Stimulated activated CD4-positive, alpha-beta T cell treated with anti-CD3 and anti-CD28 coated beads, Interleukin-2, amount 100 ng/mL, for 24 hours (primary cell): ENCODE measurements around the gene LIAS.
A peak's percentile ranks its signal among the peaks of the same experiment; 100 is the strongest.
"Not testable (repeated sequence)": the region's sequence is repeated elsewhere in the genome, so short reads cannot be mapped to it uniquely, and the experiment has no call there.

Experiments used
- DNase-seq, 2 donors: peaks; one replicate each; pipeline ENCODE4 v3.0.0-alpha.2; 2020

The LIAS gene

DNA sequence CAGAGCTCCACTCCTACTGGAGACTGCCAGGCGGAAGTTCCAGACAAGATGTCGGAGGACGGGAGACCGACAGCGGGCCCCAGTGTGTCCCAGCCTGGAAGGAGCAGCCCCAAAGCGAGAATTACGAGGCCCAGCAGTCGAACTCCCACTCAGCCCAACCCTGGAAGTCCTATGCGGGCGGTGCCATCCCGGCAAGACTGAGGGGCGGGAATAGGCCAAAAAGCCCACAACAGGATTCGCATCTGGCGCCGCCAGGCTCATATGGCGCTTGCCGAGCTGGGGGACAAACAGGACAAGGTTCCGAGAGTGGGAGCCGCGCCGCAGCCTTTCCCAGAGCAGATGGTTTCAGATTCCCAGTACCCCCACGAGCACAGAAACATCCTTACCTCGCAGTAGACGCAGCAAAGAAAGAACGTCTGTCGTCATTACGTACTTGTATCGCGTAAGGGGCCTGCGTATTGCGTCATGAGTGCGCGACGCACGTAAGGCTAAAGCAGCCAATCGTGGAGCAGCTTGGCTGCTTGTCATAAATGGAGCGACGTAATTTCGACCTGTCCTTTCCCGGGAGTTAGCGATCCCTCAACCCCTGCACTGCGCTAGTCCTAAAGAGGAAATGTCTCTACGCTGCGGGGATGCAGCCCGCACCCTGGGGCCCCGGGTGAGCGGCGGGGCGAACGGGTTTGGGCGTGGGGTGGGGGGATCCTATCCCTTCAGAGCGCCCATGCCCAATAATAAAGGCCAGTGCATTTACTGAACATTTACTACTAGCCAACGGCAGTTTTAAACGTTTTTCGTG lies at the start of gene LIAS, which contains the start of gene RPL9:
LIAS (plus strand) TSS at position 552 of the 796 bp plus-strand sequence; CDS start at position 614, 62 bp downstream.
RPL9 (minus strand) TSS at position 418 of the 796 bp plus-strand sequence. CDS start 483 bp downstream, outside the sequence.
- DNase-seq, result peak; percentile 90 to 91

DNA sequence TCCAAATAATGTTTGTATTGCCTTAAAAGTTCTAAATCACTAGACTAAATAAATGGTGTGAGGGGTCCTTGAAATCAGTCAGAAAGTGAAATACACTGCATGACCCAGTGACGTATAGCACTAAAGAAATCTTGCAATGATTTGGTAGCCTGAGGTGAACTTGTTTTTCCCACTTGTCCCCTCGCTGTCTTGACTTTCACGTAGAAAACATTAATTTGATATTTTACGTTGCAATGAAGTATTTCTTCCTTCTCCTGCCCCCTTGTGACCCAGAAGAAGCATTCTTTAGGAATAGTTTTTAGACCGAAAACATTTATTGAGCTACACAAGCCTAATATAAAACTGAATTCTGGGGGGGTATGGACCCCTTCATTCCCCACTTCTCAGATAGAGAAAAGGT lies 48.4 kb upstream of the LIAS start:
- DNase-seq, result no peak

DNA sequence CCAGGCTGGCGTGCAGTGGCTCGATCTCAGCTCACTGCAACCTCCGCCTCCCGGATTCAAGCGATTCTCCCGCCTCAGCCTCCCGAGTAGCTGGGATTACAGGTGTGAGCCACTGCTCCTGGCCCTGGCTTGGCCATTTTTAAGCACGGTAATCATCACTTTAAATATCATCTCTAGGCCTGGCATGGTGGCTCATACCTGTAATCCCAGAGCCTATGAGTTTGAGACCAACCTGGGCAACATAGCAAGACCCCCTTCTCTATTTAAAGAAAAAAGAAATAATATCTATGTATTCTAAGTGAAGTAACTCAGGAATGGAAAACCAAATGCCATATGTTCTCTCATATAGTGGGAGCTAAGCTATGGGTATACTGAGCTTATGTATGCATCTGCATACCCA lies 47.3 kb upstream of the LIAS start:
- DNase-seq, result not testable (repeated sequence)

DNA sequence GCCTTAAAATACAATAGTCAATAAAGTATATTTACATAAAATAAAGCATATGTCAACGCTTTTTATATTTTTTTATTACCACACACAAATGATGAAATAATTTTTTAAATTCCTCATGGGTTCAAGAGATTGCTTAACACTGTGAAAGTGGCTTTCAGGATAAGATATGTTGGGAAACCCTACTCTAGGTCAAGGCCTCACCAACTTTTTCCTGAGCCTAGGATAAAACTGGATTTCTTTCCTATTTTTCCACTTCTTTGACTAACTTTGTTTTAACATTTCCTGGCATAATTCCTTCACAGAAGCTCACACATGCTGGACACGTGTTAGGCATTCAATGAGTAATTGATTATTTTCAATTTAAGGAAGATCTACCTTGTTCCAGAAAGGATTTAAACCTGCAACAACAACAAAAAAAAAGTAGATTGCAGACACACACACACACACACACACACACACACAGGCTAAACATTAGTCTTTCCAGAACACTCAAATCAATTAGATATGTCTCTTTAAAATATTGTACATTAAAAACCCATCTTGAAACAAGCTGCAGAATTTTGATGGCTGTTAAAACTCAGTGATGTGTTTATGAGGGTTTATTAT lies 43.1 kb upstream of the LIAS start:
- no peak for DNase-seq

DNA sequence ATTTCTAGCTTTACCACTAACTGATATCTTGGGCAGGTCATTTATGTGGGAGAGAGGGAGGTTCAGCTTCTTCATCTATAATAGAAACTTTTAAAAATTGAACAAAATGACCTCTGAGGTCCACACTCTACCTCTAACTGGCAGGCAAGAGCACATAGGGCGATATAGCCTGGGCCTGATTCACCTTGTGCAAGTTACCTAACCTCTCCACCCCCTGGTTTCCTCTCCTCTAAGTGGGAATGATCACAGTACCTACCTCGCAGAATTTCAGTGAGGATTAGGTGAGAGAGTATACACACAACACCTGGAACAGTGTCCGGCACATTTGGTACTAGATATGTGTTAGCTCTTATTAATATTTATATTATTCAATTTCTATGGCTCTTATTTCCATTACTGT lies 36.6 kb upstream of the LIAS start:
- DNase-seq, result no peak

DNA sequence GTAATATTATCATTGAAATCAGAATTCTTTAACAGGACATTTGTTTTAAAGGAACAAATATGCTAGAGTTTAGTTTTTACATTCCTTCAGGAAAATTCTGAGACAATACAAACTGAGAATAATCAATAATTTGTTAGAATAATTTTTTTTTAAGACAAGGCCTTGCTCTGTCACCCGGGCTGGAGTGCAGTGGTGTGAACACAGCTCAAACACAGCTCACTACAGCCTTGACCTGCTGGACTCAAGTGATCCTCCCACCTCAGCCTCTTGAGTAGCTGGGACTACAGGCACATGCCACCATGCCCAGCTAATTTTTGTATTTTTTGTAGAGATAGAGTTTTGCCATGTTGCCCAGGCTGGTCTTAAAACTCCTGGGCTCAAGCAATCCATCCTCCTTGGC lies 33.6 kb upstream of the LIAS start:
- DNase-seq, result not testable (repeated sequence)

DNA sequence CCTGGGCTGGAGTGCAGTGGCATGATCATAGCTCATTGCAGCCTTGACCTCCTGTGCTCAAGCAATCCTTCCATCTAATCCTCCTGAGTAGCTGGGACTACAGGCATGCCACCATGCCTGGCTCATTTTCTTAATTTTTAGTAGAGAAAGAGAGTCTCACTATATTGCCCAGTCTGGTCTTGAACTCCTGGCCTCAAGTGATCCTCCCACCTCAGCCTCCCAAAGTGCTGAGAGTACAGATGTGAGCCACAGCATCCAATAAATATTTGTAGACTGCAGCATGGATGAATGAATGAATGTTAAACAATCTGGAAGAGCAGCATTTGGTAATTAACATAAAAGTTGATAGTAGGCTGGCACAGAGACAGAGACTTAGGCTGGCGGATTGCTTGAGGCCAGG lies 32.1 kb upstream of the LIAS start:
- DNase-seq, result no peak

DNA sequence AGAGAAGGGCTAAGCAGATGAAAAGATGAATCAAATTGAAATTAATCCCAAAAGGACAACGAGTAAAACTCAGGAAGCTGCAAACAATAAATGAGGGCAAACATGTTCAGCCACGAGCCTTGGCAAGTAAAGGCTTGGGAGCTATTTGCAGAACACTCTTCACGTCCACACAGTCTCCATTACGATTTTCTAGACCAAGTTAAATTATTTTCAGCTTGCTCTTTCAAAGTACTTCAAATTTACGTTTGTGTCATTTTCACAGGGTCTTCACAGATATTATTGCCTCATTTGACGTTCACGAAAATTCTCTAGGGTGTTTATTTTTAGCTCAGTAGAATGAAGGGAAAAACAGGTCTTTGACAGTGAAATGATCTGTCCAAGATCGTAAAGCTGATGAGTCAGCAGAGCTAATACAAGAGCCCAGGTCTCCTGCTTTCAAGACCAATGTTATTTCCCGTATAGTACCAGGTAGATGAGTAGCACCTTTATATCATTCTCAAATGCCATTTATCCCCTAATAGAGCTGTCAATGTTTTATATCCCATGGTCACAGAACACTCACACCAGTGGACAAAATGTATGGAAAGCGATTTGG lies 31.2 kb upstream of the LIAS start:
- DNase-seq, result no peak

DNA sequence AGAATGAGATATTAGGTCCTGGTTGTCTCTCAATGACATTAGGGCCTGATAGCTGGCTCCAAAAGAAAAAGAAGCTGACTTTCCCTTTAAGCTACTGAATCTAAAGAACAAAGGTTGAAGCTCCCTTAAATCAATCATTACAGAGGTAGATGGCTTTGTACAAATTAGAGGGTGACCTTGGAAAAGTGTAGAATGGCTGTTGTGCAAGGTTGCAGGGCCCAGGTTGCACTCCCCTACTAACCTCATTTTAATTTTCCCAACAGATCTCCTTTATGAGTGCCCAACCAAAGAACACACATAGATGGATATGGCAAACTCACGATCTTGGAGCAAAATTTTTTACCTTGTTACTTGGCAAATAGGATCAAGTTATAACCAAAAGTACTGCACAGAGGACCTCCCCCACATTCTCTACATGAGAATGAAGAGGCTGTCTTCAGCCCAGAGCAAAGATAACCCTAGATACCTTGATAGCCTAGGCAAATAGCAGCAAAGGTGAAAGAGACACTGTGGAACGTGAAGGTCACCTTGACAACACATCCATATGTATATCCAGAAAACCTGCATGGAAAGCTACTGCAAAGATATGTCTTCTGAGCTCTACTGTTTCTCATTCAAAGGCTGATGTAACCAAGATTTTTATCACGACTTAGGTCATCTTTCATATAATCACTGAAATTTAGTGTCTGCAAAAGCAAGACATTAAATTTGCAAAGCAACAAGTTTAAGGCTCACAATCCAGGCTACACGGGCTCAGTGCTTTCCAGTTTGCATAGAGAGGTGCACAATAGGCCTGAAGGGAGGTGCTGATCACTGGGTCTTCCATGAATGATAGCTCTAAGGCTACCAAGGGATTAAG lies 29.2 kb upstream of the LIAS start:
- DNase-seq, result no peak

DNA sequence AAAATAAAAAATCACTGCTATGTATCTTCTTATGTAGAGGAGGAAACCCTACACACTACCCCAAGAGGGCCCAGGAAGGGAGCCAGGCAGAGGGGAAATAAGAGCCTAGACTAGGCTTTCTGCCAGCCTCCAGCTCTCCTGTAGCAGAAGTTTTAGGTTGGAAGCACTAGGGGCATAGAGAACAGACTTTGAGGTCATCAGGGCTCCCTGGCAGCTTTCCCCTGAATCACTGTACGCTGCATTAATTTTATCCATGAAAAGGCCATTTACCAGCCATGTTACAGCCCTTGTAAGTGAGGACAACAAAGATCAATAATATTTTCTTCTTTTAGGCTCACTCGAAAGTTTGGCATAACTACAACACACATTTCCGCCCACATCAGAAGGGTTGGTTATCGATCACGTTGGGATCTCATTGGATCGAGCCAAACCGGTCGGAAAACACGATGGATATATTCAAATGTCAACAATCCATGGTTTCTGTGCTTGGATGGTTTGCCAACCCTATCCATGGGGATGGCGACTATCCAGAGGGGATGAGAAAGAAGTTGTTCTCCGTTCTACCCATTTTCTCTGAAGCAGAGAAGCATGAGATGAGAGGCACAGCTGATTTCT lies 24.9 kb upstream of the LIAS start:
- DNase-seq, result no peak

DNA sequence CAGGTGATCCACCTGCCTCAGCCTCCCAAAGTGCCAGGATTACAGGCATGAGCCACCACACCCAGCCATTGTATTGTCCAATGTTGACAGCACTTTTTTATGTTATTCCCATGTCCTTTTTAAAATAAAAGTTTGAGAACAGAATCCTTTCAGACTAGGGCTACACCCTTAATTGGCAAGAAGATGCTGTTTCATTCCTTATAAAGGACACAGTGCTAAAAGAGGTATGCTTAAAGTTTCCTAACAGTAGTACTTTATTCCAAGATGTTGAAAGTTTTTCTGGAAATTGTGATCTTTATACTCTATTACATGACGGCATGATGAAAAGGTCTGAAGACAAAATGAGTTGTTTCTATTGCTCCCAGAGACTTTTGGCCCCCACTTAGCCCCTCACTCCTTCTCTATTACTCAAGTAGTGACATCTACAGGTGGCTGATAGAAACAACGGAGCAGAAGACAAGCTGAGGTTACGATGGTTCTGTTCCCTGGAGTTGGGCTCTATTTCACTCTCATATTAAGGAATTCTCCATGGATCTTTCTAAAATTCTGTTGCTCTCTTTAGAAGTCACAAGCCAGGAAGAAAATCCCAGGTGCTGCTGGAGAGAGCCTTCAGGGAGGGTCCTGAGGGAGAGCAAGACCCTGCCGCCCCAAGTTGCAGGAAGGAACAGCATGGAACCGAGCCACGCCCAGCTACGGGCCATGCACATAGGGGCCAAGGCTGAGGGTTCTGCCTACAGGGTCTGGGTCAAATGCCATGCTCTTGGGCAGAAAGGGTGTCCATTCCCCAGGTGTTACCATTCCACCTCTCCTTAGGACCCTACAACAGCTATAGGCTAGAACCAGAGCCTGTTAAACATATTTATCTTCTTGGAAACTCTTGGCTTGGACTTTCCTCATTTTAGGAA lies 22.9 kb upstream of the LIAS start:
- DNase-seq, result no peak

DNA sequence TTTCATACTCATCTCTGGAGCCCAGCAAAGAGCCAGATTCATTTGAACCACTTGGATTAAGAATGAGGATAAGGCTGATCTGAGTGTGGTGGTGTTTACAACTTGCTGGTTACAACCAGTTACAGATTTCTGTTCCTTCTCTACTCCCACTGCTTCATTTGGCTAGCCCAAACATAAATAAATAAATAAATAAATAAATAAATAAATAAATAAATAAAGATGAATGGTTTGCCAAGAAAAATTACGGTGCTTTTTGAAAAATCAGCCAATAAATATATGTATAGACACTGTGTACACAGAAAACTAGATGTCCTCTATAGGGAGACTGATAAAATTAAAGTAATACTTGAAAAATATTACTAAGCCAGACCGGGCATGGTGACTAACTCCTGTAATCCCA lies 17.3 kb upstream of the LIAS start:
- DNase-seq, result no peak

DNA sequence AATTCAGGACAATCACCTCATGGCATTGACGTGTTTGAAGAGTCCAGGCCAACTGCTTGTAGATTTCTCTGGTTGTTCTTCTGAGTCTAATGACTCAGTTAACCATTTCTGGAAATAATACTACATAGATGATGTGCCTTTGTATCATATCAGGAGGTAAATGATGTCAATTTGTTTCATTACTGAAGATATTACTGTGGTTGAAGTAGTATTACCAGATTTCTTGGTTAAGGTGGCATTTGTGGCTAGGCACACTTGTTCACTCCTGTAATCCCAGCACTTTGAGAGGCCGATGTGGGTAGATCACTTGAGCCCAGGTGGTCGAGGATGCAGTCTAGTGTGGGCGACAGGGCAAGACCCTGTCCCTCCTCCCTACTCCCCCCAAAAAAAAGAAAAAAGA lies 15.9 kb upstream of the LIAS start:
- no peak for DNase-seq

DNA sequence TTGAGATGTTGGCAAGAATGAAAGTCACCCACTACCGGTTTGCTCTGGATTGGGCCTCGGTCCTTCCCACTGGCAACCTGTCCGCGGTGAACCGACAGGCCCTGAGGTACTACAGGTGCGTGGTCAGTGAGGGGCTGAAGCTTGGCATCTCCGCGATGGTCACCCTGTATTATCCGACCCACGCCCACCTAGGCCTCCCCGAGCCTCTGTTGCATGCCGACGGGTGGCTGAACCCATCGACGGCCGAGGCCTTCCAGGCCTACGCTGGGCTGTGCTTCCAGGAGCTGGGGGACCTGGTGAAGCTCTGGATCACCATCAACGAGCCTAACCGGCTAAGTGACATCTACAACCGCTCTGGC lies 12.4 kb upstream of the LIAS start:
- DNase-seq, result no peak

DNA sequence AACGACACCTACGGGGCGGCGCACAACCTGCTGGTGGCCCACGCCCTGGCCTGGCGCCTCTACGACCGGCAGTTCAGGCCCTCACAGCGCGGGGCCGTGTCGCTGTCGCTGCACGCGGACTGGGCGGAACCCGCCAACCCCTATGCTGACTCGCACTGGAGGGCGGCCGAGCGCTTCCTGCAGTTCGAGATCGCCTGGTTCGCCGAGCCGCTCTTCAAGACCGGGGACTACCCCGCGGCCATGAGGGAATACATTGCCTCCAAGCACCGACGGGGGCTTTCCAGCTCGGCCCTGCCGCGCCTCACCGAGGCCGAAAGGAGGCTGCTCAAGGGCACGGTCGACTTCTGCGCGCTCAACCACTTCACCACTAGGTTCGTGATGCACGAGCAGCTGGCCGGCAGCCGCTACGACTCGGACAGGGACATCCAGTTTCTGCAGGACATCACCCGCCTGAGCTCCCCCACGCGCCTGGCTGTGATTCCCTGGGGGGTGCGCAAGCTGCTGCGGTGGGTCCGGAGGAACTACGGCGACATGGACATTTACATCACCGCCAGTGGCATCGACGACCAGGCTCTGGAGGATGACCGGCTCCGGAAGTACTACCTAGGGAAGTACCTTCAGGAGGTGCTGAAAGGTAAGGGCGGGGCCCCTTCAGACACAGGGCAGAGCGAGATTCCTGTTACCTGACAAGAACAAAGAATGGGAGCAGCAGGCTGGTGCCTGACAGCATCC lies 11.8 kb upstream of the LIAS start:
- DNase-seq, result peak in 1 of 2 donors; percentile 56

DNA sequence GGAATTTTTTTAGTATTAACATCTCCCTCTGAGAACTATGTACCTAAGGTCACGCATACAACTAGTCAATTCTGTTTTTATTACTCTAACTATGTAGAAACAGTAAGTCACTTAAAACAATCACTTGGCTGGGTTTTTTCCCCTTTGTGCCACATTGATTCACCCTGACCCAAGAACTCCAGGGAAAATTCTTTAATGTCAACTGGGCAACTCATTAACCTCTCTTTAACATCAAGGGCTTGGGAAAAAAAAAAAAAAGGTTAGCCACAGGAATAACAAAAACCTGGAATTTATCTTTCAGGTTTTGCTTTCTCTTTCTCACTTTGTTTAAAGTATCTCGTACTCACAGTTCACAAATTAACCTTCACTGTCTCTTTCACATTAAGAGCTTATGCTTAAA lies 8.2 kb upstream of the LIAS start:
- no peak for DNase-seq

DNA sequence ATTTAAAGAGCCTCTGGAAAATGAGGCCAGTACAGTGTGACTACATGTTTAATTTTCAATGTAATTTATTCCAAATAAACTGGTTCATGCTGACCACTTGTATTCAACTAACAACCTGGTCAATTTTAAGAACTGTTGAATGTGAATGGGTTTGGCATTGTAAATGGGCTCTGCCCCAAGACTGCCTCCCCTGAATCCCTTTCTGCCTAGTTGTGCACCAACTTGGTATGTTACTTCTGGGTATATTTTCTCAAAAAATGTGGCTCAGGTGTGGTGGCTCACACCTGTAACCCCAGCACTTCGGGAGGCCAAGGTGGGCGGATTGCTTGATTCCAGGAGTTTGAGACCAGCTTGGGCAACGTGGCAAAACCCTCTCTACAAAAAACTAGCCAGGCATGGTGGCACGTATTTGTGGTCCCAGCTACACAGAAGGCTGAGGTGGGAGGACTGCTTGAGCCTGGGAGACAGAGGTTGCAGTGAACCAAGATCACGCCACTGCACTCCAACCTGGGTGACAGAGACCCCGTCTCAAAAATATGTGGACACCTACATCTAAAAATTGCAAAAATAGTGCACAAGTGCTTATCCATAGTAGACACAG lies 7.3 kb upstream of the LIAS start:
- no peak for DNase-seq

DNA sequence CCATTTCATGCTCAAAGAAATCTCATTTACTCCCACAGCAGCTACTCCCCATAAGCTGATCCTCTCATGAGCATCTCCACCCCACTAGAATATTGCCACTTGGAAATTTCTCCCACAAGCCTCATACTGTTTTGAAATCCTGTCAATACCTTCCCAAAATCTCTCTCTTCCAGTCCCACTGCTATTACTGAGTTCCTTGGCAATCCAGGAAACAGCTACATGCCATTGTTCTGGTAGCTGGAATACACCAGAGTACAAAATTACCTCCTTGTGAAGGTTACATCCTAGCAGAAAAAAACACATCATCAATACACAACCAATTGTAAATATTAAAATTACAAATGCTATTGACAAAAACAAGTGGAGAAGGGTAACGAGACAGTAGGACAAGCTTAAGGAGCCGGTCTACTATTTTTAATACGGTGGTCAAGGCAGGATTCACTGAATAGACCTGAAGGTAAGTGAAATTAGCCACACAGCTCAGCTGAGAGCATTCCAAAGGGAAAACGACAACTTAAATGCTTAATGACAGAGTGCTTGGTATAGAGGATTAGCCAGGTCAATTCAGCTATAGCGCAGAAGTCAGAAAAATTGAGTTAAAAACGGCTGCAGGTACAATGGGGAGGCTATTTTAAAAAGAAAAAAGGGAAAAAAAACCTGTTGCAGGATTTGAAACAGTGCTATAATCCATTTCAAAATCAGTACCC lies 6.5 kb upstream of the LIAS start:
- no peak for DNase-seq

DNA sequence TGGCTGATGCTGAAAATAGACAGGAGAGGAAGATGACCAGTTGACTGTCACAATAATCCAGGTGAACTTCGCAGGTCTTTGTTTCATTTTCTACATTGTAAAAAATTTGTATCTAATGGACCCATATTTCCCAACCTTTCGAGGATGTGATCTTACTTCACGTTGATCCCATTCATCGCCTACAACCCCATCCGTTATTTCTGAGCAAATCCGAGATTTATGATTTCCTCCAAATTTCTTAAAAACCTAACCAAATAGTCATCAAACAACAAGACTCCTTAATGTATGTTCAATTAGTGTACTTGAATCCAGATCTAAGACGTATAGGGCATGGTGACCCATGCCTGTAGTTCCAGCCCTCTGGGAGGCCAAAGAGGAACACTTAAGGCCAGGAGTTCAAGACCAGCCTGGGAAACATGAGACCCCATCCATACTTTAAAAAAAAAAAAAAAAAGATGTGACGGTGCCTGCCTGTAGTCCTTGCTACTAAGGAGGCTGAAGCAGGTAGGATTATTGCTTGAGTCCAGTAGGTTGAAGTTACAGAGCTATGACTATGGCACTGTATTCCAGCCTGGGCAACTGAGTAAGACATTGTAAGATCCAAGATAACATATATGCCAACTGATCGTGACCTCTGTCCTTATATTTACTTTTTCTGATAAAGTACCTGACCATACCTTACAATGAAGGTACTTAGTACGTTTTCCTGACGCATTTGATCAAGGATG lies 5.8 kb upstream of the LIAS start:
- no peak for DNase-seq
